GM12878 (cell line): Measurements from ENCODE around the gene BTG1. TPM values are rescaled to one million over a fixed set of nuclear protein-coding genes. Genes with fewer than 3 reads are reported as not detected.

ENCODE experiments used
- ATAC-seq: fragments of 200-7000 bp; cut with Tn5 transposase; 3 replicates; pipeline ENCODE4 v1.9.1; 2020; ENCODE audit warnings: mild to moderate bottlenecking, moderate library complexity
- BruUV-seq: library from RNA; stranded (reverse); fragments of 400-500 nt; replicated peaks from 2 replicates; lab custom pipeline; 2021; lab: Mats Ljungman, UMichigan
- CTCF ChIA-PET: fragments of 300-600 bp; sonication (Branson Sonifier 250); formaldehyde crosslinking; extraction: SDS; loops from one replicate; lab custom pipeline; 2021; ENCODE audit warnings: inconsistent platforms; lab: Yijun Ruan, JAX
- POLR2A ChIA-PET: fragments of 350-600 bp; formaldehyde crosslinking; extraction: SDS; loops from one replicate; lab custom pipeline; 2021; ENCODE audit warnings: inconsistent platforms; lab: Charles Lee
- RAD21 ChIA-PET: fragments of 300-600 bp; sonication (Branson Sonifier 250); formaldehyde crosslinking; loops from one replicate; lab custom pipeline; 2023; ENCODE audit warnings: antibody characterized with exemption; ENCODE audit not compliant: unreplicated experiment; lab: Charles Lee
- SMC1A ChIA-PET: fragments of 300-600 bp; sonication (Branson Sonifier 250); formaldehyde crosslinking; loops from one replicate; lab custom pipeline; 2023; ENCODE audit not compliant: unreplicated experiment, uncharacterized antibody; lab: Charles Lee
- DNase-seq: peaks from one replicate; pipeline ENCODE4 v3.0.0-alpha.2; 2011; ENCODE audit warnings: low read depth, low spot score
- FAIRE-seq: peaks from 3 replicates; lab custom pipeline; 2011; peaks lifted over from hg19 to GRCh38; lab: Jason Lieb, UNC
- H2AFZ ChIP-seq: 2 replicates; pipeline ENCODE4 v1.6.0; 2011; ENCODE audit warnings: low read depth, low read length, control low read depth; ENCODE audit not compliant: control insufficient read depth
- H3K27ac ChIP-seq: 2 replicates; pipeline ENCODE4 v1.5.1; 2011; ENCODE audit warnings: control low read depth; ENCODE audit not compliant: control insufficient read depth, insufficient read depth
- H3K27me3 ChIP-seq, 2 experiments: replicated peaks in 1 of 2; 2 replicates each; pipeline versions ENCODE4 v1.6.0 to v1.6.1; 2011; ENCODE audit warnings: low read length in 1 of 2; ENCODE audit not compliant: control insufficient read depth in 2 of 2, insufficient read depth in 2 of 2
- H3K36me3 ChIP-seq, 2 experiments: 2 replicates each; pipeline ENCODE4 v1.5.1; 2011; ENCODE audit warnings: low read length in 1 of 2; ENCODE audit not compliant: control insufficient read depth in 2 of 2, insufficient read depth in 2 of 2
- H3K4me1 ChIP-seq: 2 replicates; pipeline ENCODE4 v1.6.1; 2011; ENCODE audit warnings: mild to moderate bottlenecking, low read length, moderate library complexity, mixed read lengths; ENCODE audit not compliant: control insufficient read depth, insufficient read depth
- H3K4me2 ChIP-seq: 2 replicates; pipeline ENCODE4 v1.6.0; 2011; ENCODE audit warnings: control low read depth; ENCODE audit not compliant: control insufficient read depth, insufficient read depth
- H3K4me3 ChIP-seq: fragments of 200-600 bp; sonication (generic); 2 replicates; pipeline ENCODE4 v1.5.1; 2016
- H3K79me2 ChIP-seq: 2 replicates; pipeline ENCODE4 v1.6.0; 2011; ENCODE audit warnings: low read length; ENCODE audit not compliant: control insufficient read depth, insufficient read depth
- H3K9ac ChIP-seq: 2 replicates; pipeline ENCODE4 v1.8.0; 2011; ENCODE audit warnings: low read length, control low read depth, mixed read lengths; ENCODE audit not compliant: control insufficient read depth, insufficient read depth
- H3K9me3 ChIP-seq: replicated peaks from 3 replicates; pipeline ENCODE4 v1.5.1; 2011; ENCODE audit warnings: mild to moderate bottlenecking, low read length; ENCODE audit not compliant: control insufficient read depth, insufficient read depth
- H4K20me1 ChIP-seq: 2 replicates; pipeline ENCODE4 v1.6.0; 2011; ENCODE audit not compliant: control insufficient read depth, insufficient read depth
- IKZF1 ChIP-seq: fragments of 450-650 bp; conservative IDR thresholded peaks from 2 replicates; pipeline ENCODE4 v1.6.1; 2017; ENCODE audit warnings: antibody characterized with exemption, mild to moderate bottlenecking
- RAD51 ChIP-seq: fragments of 450-650 bp; IDR thresholded peaks from 2 replicates; pipeline ENCODE4 v1.6.1; 2016; ENCODE audit warnings: moderate library complexity, mild to moderate bottlenecking, inconsistent platforms
- SUZ12 ChIP-seq: fragments of 200-600 bp; sonication (generic); IDR thresholded peaks from one replicate; pipeline ENCODE4 v1.6.1; 2018; ENCODE audit warnings: antibody characterized with exemption, mild to moderate bottlenecking; ENCODE audit not compliant: unreplicated experiment
- ZNF622 ChIP-seq: fragments of 450-650 bp; IDR thresholded peaks from 2 replicates; pipeline ENCODE4 v1.6.1; 2017; ENCODE audit warnings: mild to moderate bottlenecking, inconsistent platforms
- WGBS: methylation state at CpG from one replicate; pipeline ENCODE4 v1.1.6; 2016; ENCODE audit warnings: low lambda C conversion rate; ENCODE audit not compliant: insufficient replicate concordance, insufficient coverage; ENCODE audit errors: missing lambda C conversion rate; 5-methylcytosine and 5-hydroxymethylcytosine counted together
- in situ Hi-C: fragments of 300-500 bp; cut with MboI; formaldehyde crosslinking; loops from 9 replicates; pipeline ENCODE4 v1.14.3; 2018; ENCODE audit warnings: mixed read lengths
- intact Hi-C: fragments of 100-400 bp; cut with micrococcal nuclease; formaldehyde crosslinking; loops from one replicate; pipeline ENCODE4 v1.14.2; 2022; ENCODE audit not compliant: unreplicated experiment
- polyA plus RNA-seq, 11 experiments: library from polyadenylated mRNA; depleted of rRNA in 4 of 11; unstranded in 6 of 11; stranded (reverse) in 5 of 11; fragments of >200 nt; fragmentation: Nextera tagmentation in 4 of 11; fragmentation: Illumina TruSeq in 1 of 11; extraction: Ambion mirVana in 4 of 11; extraction: Trizol in 1 of 11; gene quantifications; 1 replicate in 1 of 11; 2 replicates in 10 of 11; pipeline versions ENCODE4 v1.2.1 to v1.2.3, GENCODE V29; 2011 to 2016; ENCODE audit warnings: inconsistent platforms in 2 of 11, missing spikeins in 2 of 11, low read depth in 1 of 11
- total RNA-seq, 4 experiments: library from RNA; depleted of rRNA in 3 of 4; stranded (reverse); fragments of >200 nt in 3 of 4; fragmentation: Illumina TruSeq in 1 of 4; extraction: Trizol in 1 of 4; gene quantifications; 2 replicates each; pipeline versions ENCODE4 v1.2.1 to v1.2.3, GENCODE V29; 2013 to 2021
- TF ChIP-seq, protein P1 (sequence below): IDR thresholded peaks from 2 replicates; pipeline ENCODE4 v1.6.1; 2011; ENCODE audit warnings: borderline replicate concordance, low read depth, mild to moderate bottlenecking, moderate library complexity, low read length; ENCODE audit not compliant: insufficient read depth, poor library complexity, severe bottlenecking
- TF ChIP-seq, protein P2 (sequence below): fragments of 450-650 bp; IDR thresholded peaks from 2 replicates; pipeline ENCODE4 v1.6.1; 2017; ENCODE audit warnings: mild to moderate bottlenecking, moderate library complexity
- TF ChIP-seq, protein P3 (sequence below): IDR thresholded peaks from 2 replicates; pipeline ENCODE4 v1.6.1; 2012; ENCODE audit warnings: mild to moderate bottlenecking, low read depth, low read length
- TF ChIP-seq, protein P4 (sequence below): fragments of 450-650 bp; IDR thresholded peaks from 2 replicates; pipeline ENCODE4 v1.6.1; 2016; ENCODE audit warnings: mild to moderate bottlenecking

BTG1 gene
- total and polyA plus RNA-seq, 10 of the 15 experiments (the other 5 are each of a cell fraction or from before 2014, with no cell fraction given) = 23.7 to 194 (median 56.4) TPM

DNA sequence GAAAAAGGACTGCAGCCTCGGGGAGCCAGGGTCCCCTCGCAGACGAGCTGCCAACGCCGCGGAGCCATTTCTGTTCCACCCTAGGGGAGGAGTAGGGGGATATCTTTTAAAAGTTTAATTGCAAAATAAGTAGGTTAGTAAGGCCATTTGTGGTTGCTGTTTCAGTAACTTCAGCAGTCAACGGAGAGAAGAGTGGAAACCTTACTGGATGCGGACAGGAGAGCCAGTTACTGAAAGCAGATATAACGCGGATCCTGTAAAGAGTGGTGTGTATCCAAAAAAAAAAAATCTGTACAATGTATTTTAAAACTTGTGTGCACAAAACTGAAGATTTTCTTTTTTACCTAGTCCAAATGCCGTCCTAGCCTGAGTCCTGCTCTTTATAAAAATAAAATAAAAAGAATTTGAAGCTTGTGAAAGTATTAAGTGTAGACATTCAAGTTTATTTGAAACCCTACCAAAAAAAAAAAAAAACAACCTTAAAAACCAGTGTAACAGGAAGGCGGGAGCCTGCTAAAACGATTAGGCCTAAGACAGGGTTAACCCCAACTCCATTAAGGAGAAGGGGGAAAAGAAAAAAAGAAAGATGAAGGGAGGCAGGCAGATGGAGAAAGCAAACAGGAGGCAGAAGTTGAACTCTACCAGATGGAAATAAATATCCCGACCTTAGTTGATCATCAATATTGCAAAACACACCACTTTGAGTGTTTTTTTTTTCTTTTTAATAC, 1.0 kb upstream of the BTG1 start:
- SMC1A ChIA-PET = interaction anchor here (0.6 to 7.5 kb wide), 39 partner anchors 8 to 765 kb away, joined by 3 to 98 read pairs (median 5); no protein-coding TSS in a partner anchor
- WGBS = 0% methylated on average over 14 of the region's 14 CpGs
- Histone ChIP-seq H3K9ac (peak overlapping the region; percentile 96), H2AFZ (peak overlapping the region; percentile 64), H3K79me2 (peaks cover 69% of the 10 kb centered on the region), H3K4me2 (peak overlapping the region; percentile 57), H3K27me3 (no peaks in the 10 kb centered on the region), H3K9me3 (no peaks in the 10 kb centered on the region), H3K4me1 (peaks cover 8% of the 10 kb centered on the region), H3K27ac (peak overlapping the region; percentile 94), H4K20me1 (0 out of 2 replicates have a peak, but pooled peaks cover 2% of the 10 kb centered on the region), H3K36me3 (peaks cover 0 to 10% of the 10 kb centered on the region in 2 experiments; a peak in 1 of 4 replicates), H3K4me3 (peak overlapping the region; percentile 86)
- BruUV-seq = TSS peak; percentile 86
- intact Hi-C loops = loop anchor here (2.0 to 5.0 kb wide), 3 partner anchors 38 to 424 kb away; no protein-coding TSS in a partner anchor
- ATAC-seq (no peak), DNase-seq (no peak), FAIRE-seq (no peak)
- in situ Hi-C loops = loop anchor here (5.0 to 25.0 kb wide), 3 partner anchors 256 to 559 kb away; no protein-coding TSS in a partner anchor
- CTCF ChIA-PET = interaction anchor here (0.6 to 4.6 kb wide), 12 partner anchors 9 to 423 kb away, joined by 3 to 29 read pairs (median 4); no protein-coding TSS in a partner anchor
- POLR2A ChIA-PET = interaction anchor here (0.8 to 10.9 kb wide), 32 partner anchors 13 to 422 kb away, joined by 3 to 222 read pairs (median 4); no protein-coding TSS in a partner anchor
- RAD21 ChIA-PET = interaction anchor here (0.6 to 9.9 kb wide), 57 partner anchors 9 to 766 kb away, joined by 3 to 167 read pairs (median 8); no protein-coding TSS in a partner anchor
- TF ChIP-seq RAD51 = no peak
- TF ChIP-seq, protein P1, sequence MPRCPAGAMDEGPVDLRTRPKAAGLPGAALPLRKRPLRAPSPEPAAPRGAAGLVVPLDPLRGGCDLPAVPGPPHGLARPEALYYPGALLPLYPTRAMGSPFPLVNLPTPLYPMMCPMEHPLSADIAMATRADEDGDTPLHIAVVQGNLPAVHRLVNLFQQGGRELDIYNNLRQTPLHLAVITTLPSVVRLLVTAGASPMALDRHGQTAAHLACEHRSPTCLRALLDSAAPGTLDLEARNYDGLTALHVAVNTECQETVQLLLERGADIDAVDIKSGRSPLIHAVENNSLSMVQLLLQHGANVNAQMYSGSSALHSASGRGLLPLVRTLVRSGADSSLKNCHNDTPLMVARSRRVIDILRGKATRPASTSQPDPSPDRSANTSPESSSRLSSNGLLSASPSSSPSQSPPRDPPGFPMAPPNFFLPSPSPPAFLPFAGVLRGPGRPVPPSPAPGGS = no peak
- TF ChIP-seq, protein P2, sequence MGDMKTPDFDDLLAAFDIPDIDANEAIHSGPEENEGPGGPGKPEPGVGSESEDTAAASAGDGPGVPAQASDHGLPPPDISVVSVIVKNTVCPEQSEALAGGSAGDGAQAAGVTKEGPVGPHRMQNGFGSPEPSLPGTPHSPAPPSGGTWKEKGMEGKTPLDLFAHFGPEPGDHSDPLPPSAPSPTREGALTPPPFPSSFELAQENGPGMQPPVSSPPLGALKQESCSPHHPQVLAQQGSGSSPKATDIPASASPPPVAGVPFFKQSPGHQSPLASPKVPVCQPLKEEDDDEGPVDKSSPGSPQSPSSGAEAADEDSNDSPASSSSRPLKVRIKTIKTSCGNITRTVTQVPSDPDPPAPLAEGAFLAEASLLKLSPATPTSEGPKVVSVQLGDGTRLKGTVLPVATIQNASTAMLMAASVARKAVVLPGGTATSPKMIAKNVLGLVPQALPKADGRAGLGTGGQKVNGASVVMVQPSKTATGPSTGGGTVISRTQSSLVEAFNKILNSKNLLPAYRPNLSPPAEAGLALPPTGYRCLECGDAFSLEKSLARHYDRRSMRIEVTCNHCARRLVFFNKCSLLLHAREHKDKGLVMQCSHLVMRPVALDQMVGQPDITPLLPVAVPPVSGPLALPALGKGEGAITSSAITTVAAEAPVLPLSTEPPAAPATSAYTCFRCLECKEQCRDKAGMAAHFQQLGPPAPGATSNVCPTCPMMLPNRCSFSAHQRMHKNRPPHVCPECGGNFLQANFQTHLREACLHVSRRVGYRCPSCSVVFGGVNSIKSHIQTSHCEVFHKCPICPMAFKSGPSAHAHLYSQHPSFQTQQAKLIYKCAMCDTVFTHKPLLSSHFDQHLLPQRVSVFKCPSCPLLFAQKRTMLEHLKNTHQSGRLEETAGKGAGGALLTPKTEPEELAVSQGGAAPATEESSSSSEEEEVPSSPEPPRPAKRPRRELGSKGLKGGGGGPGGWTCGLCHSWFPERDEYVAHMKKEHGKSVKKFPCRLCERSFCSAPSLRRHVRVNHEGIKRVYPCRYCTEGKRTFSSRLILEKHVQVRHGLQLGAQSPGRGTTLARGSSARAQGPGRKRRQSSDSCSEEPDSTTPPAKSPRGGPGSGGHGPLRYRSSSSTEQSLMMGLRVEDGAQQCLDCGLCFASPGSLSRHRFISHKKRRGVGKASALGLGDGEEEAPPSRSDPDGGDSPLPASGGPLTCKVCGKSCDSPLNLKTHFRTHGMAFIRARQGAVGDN = 0 out of 2 replicates have a peak, but pooled peaks have one; percentile 41
- TF ChIP-seq SUZ12 = no peak
- TF ChIP-seq ZNF622 = no peak
- TF ChIP-seq, protein P3, sequence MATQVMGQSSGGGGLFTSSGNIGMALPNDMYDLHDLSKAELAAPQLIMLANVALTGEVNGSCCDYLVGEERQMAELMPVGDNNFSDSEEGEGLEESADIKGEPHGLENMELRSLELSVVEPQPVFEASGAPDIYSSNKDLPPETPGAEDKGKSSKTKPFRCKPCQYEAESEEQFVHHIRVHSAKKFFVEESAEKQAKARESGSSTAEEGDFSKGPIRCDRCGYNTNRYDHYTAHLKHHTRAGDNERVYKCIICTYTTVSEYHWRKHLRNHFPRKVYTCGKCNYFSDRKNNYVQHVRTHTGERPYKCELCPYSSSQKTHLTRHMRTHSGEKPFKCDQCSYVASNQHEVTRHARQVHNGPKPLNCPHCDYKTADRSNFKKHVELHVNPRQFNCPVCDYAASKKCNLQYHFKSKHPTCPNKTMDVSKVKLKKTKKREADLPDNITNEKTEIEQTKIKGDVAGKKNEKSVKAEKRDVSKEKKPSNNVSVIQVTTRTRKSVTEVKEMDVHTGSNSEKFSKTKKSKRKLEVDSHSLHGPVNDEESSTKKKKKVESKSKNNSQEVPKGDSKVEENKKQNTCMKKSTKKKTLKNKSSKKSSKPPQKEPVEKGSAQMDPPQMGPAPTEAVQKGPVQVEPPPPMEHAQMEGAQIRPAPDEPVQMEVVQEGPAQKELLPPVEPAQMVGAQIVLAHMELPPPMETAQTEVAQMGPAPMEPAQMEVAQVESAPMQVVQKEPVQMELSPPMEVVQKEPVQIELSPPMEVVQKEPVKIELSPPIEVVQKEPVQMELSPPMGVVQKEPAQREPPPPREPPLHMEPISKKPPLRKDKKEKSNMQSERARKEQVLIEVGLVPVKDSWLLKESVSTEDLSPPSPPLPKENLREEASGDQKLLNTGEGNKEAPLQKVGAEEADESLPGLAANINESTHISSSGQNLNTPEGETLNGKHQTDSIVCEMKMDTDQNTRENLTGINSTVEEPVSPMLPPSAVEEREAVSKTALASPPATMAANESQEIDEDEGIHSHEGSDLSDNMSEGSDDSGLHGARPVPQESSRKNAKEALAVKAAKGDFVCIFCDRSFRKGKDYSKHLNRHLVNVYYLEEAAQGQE = no peak
- TF ChIP-seq, protein P4, sequence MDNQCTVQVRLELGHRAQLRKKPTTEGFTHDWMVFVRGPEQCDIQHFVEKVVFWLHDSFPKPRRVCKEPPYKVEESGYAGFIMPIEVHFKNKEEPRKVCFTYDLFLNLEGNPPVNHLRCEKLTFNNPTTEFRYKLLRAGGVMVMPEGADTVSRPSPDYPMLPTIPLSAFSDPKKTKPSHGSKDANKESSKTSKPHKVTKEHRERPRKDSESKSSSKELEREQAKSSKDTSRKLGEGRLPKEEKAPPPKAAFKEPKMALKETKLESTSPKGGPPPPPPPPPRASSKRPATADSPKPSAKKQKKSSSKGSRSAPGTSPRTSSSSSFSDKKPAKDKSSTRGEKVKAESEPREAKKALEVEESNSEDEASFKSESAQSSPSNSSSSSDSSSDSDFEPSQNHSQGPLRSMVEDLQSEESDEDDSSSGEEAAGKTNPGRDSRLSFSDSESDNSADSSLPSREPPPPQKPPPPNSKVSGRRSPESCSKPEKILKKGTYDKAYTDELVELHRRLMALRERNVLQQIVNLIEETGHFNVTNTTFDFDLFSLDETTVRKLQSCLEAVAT = peak; percentile 79; the same call in 1 of the 2 replicates
- no peak for TF ChIP-seq IKZF1
